Endothelial cell of umbilical vein (primary cell): Measurements from ENCODE around the gene MFSD2A. TPM values are rescaled to one million over a fixed set of nuclear protein-coding genes. Genes with fewer than 3 reads are reported as not detected.

Source experiments
- BruUV-seq: library from RNA; stranded (reverse); fragments of 400-500 nt; replicated peaks from 2 replicates; lab custom pipeline; 2021; lab: Mats Ljungman, UMichigan
- CTCF ChIA-PET: fragments of 300-600, 350-600 bp; sonication (Branson Sonifier 250); formaldehyde crosslinking; loops from one replicate; lab custom pipeline; 2021; ENCODE audit warnings: antibody characterized with exemption, inconsistent platforms; lab: Charles Lee
- POLR2A ChIA-PET: fragments of 300-600, 350-600 bp; sonication (Branson Sonifier 250); formaldehyde crosslinking; loops from one replicate; lab custom pipeline; 2021; ENCODE audit warnings: antibody characterized with exemption, inconsistent platforms; lab: Charles Lee
- DNase-seq: peaks from one replicate; pipeline ENCODE4 v3.0.0-alpha.2; 2011; ENCODE audit warnings: low read depth, low spot score
- FAIRE-seq: peaks from 2 replicates; lab custom pipeline; 2011; peaks lifted over from hg19 to GRCh38; lab: Jason Lieb, UNC
- H2AFZ ChIP-seq: 2 replicates; pipeline ENCODE4 v1.6.0; 2012; ENCODE audit warnings: low read depth, low read length, control low read depth, inconsistent platforms
- H3K27ac ChIP-seq: 2 replicates; pipeline ENCODE4 v1.5.1; 2011; ENCODE audit warnings: low read depth, mild to moderate bottlenecking, control low read depth, low read length, moderate library complexity; ENCODE audit not compliant: insufficient read depth
- H3K27me3 ChIP-seq, 2 experiments: 2 replicates each; pipeline versions ENCODE4 v1.6.0 to v1.6.1; 2011; ENCODE audit warnings: low read length in 2 of 2, mixed read lengths in 1 of 2; ENCODE audit not compliant: control insufficient read depth in 2 of 2, insufficient read depth in 2 of 2
- H3K36me3 ChIP-seq, 2 experiments: 2 replicates in 1 of 2; 3 replicates in 1 of 2; pipeline ENCODE4 v1.5.1; 2011; ENCODE audit warnings: low read length in 2 of 2, mild to moderate bottlenecking in 1 of 2, moderate library complexity in 1 of 2; ENCODE audit not compliant: control insufficient read depth in 2 of 2, insufficient read depth in 2 of 2; ENCODE audit errors: extremely low read depth in 1 of 2
- H3K4me1 ChIP-seq: 3 replicates; pipeline ENCODE4 v1.5.1; 2011; ENCODE audit warnings: mild to moderate bottlenecking, low read length; ENCODE audit not compliant: control insufficient read depth, insufficient read depth; ENCODE audit errors: extremely low read depth
- H3K4me2 ChIP-seq: 2 replicates; pipeline ENCODE4 v1.6.1; 2011; ENCODE audit warnings: low read length, control low read depth, mixed read lengths; ENCODE audit not compliant: insufficient read depth
- H3K4me3 ChIP-seq, 3 experiments: fragments of 200-600 bp in 1 of 3; sonication (generic), shearing (Covaris generic) in 1 of 3; replicated peaks in 1 of 3; 2 replicates each; pipeline ENCODE4 v1.5.1; 2011 to 2016; ENCODE audit warnings: control low read depth in 3 of 3, low read length in 3 of 3, mild to moderate bottlenecking in 2 of 3, inconsistent platforms in 1 of 3, low read depth in 1 of 3, moderate library complexity in 1 of 3; ENCODE audit not compliant: insufficient read depth in 1 of 3
- H3K79me2 ChIP-seq: 2 replicates; pipeline ENCODE4 v1.6.0; 2012; ENCODE audit warnings: low read length, inconsistent platforms; ENCODE audit not compliant: control insufficient read depth, insufficient read depth
- H3K9ac ChIP-seq: replicated peaks from 2 replicates; pipeline ENCODE3; 2011; ENCODE audit warnings: low read length, control low read depth; ENCODE audit not compliant: insufficient read depth; ENCODE audit errors: extremely low read depth
- H3K9me1 ChIP-seq: replicated peaks from 3 replicates; pipeline ENCODE4 v1.6.0; 2011; ENCODE audit warnings: mild to moderate bottlenecking, low read length; ENCODE audit not compliant: control insufficient read depth, insufficient read depth; ENCODE audit errors: extremely low read depth
- H3K9me3 ChIP-seq: replicated peaks from 2 replicates; pipeline ENCODE4 v1.5.1; 2012; ENCODE audit warnings: low read length, inconsistent platforms; ENCODE audit not compliant: control insufficient read depth, insufficient read depth
- H4K20me1 ChIP-seq: replicated peaks from 2 replicates; pipeline ENCODE3; 2011; ENCODE audit warnings: mild to moderate bottlenecking, low read length; ENCODE audit not compliant: control insufficient read depth, insufficient read depth; ENCODE audit errors: extremely low read depth
- CTCF ChIP-seq, 2 donors: IDR thresholded peaks; 1 replicate in 1 of 2; 2 replicates in 1 of 2; pipeline ENCODE4 v1.5.1; 2011; ENCODE audit warnings: low read length in 2 of 2, mild to moderate bottlenecking in 2 of 2, moderate library complexity in 2 of 2, control low read depth in 1 of 2, inconsistent platforms in 1 of 2, low read depth in 1 of 2; ENCODE audit not compliant: insufficient read depth in 1 of 2; ENCODE audit errors: extremely low read depth in 1 of 2
- EZH2 ChIP-seq: IDR thresholded peaks from 2 replicates; pipeline ENCODE4 v1.6.1; 2012; ENCODE audit warnings: borderline replicate concordance, low read depth, mild to moderate bottlenecking, moderate library complexity, low read length, inconsistent platforms; ENCODE audit not compliant: severe bottlenecking
- FOS ChIP-seq: IDR thresholded peaks from 2 replicates; pipeline ENCODE4 v1.6.1; 2011; ENCODE audit warnings: mild to moderate bottlenecking, low read length, moderate library complexity, borderline replicate concordance; ENCODE audit not compliant: insufficient read depth
- GATA2 ChIP-seq: IDR thresholded peaks from 2 replicates; pipeline ENCODE4 v1.7.0; 2011; ENCODE audit warnings: low read depth, mild to moderate bottlenecking, moderate library complexity, mixed read lengths, low read length; ENCODE audit not compliant: insufficient read length, insufficient read depth
- JUN ChIP-seq: IDR thresholded peaks from 2 replicates; pipeline ENCODE4 v1.6.1; 2011; ENCODE audit warnings: borderline replicate concordance, low read depth; ENCODE audit not compliant: insufficient read length, insufficient read depth
- MAX ChIP-seq: IDR thresholded peaks from 2 replicates; pipeline ENCODE4 v1.6.1; 2011; ENCODE audit not compliant: insufficient read depth, insufficient read length
- MYC ChIP-seq: IDR thresholded peaks from one replicate; pipeline ENCODE4 v1.6.1; 2011; ENCODE audit warnings: mild to moderate bottlenecking, low read depth, low read length
- POLR2A ChIP-seq: IDR thresholded peaks from 2 replicates; pipeline ENCODE4 v1.6.1; 2012; ENCODE audit warnings: low read depth, mild to moderate bottlenecking, control low read depth, low read length
- POLR2AphosphoS5 ChIP-seq: IDR thresholded peaks from 2 replicates; pipeline ENCODE4 v1.6.1; 2012; ENCODE audit warnings: low read depth, mild to moderate bottlenecking, control low read depth, low read length, moderate library complexity; ENCODE audit not compliant: insufficient read depth
- dilution Hi-C: fragments of 300-500 bp; cut with MboI; formaldehyde crosslinking; loops from one replicate; pipeline ENCODE4 v1.15.0; 2019; ENCODE audit warnings: low sequenced_read_pairs; ENCODE audit not compliant: extremely low pct_ligation_motif_present
- intact Hi-C: fragments of 100-400 bp; cut with micrococcal nuclease; formaldehyde crosslinking; loops from one replicate; pipeline ENCODE4 v1.10.0; 2022
- polyA plus RNA-seq, 4 experiments: library from polyadenylated mRNA; depleted of rRNA in 3 of 4; stranded (reverse) in 3 of 4; unstranded in 1 of 4; fragments of >200 nt; gene quantifications; 2 replicates each; pipeline versions ENCODE4 v1.2.1 to v1.2.3, GENCODE V29; 2011 to 2012; ENCODE audit warnings: missing spikeins in 1 of 4
- total RNA-seq: library from RNA; stranded (reverse); gene quantifications from 2 replicates; pipeline ENCODE4 v1.2.3, GENCODE V29; 2021

MFSD2A gene
- total and polyA plus RNA-seq, 2 donors (not counting 3 experiments of a cell fraction or from before 2014, with no cell fraction given), result 2.7 to 5.5 TPM

- TF ChIP-seq POLR2A (no peak), FOS (no peak), MYC (no peak), GATA2 (no peak), POLR2AphosphoS5 (no peak), CTCF (IDR thresholded peaks at IDR 0.05; ENCODE audit: extremely low read depth in 1 of 2, insufficient read depth in 1 of 2, low read depth in 1 of 2, low read length in 2 of 2) (no peak), MAX (no peak), EZH2 (no peak), JUN (no peak)
Measured at GRCh38 chr1:39926343-39926793, 28.6 kb upstream of the MFSD2A start.

More at GRCh38 chr1:39926343-39926793, 28.6 kb upstream of the MFSD2A start:
- intact Hi-C loops, result no loop called here
- ChIA-PET POLR2A (no interaction called here), CTCF (interaction anchor here (1.0 to 3.1 kb wide), 5 partner anchors 9 to 106 kb away, joined by 4 to 14 read pairs (median 5); no protein-coding TSS in a partner anchor)
- Histone ChIP-seq H3K9me3 (no peaks in the 10 kb centered on the region), H2AFZ (no peak overlapping the region), H3K4me3 (no peak overlapping the region), H3K27ac (no peak overlapping the region), H3K9me1 (no peaks in the 10 kb centered on the region), H3K27me3 (peaks cover 0 to 10% of the 10 kb centered on the region in 2 experiments), H3K9ac (no peak overlapping the region), H3K79me2 (no peaks in the 10 kb centered on the region), H3K4me2 (no peak overlapping the region), H3K4me1 (no peaks in the 10 kb centered on the region), H4K20me1 (no peaks in the 10 kb centered on the region), H3K36me3 (no peaks in the 10 kb centered on the region)
- BruUV-seq, result no TSS peak
- dilution Hi-C loops, result no loop called here
- DNase-seq, result no peak
- no peak for FAIRE-seq
